Left renal cortex interstitium (tissue), 4 donors: Measurements from ENCODE around the gene SNRNP70. TPM values are rescaled to one million over a fixed set of nuclear protein-coding genes. Genes with fewer than 3 reads are reported as not detected.
"Not testable (repeated sequence)": the region's sequence is repeated elsewhere in the genome, so short reads cannot be mapped to it uniquely, and the experiment has no call there.

Experiments
- DNase-seq, 4 donors: peaks; one replicate each; pipeline ENCODE4 v3.0.0-alpha.2; 2013; ENCODE audit warnings: low read depth in 4 of 4, low spot score in 2 of 4, missing footprints in 1 of 4
- polyA plus RNA-seq, 4 donors: library from polyadenylated mRNA; unstranded; fragments of 120-200 nt; gene quantifications; one replicate each; pipeline ENCODE4 v1.2.1, GENCODE V29; 2013; ENCODE audit not compliant: insufficient read length in 4 of 4

The SNRNP70 gene
- polyA plus RNA-seq, 4 donors, result 260 to 418 (median 347) TPM

GRCh38 chr19:49141352-49141751, 56.1 kb downstream of the SNRNP70 start:
- no peak for DNase-seq

GRCh38 chr19:49142866-49143335, 57.6 kb downstream of the SNRNP70 start:
- DNase-seq, result peak in 2 of 4 donors; percentile 88 to 91

GRCh38 chr19:49145573-49146407, 60.5 kb downstream of the SNRNP70 start:
- DNase-seq, result no peak

GRCh38 chr19:49146408-49146770, 61.1 kb downstream of the SNRNP70 start:
- not testable (repeated sequence) for DNase-seq

- no peak for DNase-seq
These were observed 62.9 kb downstream of the SNRNP70 start for GRCh38 chr19:49148044-49148682.

GRCh38 chr19:49148784-49149651, 63.8 kb downstream of the SNRNP70 start:
- peak; percentile 93 to 97 (median 94) for DNase-seq

- peak in 2 of 4 donors; percentile 76 to 91 for DNase-seq
These were observed 64.4 kb downstream of the SNRNP70 start for GRCh38 chr19:49149652-49150105.

- DNase-seq, result peak in 3 of 4 donors; percentile 83 to 89 (median 88)
These were observed 65.1 kb downstream of the SNRNP70 start for GRCh38 chr19:49150106-49150943.

- DNase-seq, result no peak
These were observed 65.6 kb downstream of the SNRNP70 start for GRCh38 chr19:49150944-49151243.

- DNase-seq, result no peak
These were observed 66.2 kb downstream of the SNRNP70 start for GRCh38 chr19:49151267-49152118.

- DNase-seq, result no peak
These were observed 66.9 kb downstream of the SNRNP70 start for GRCh38 chr19:49152119-49152550.

GRCh38 chr19:49153167-49153809, 68.0 kb downstream of the SNRNP70 start:
- DNase-seq, result no peak

- DNase-seq, result no peak
These were observed 69.0 kb downstream of the SNRNP70 start for GRCh38 chr19:49154279-49154678.

- DNase-seq, result peak in 1 of 4 donors; percentile 66
These were observed 70.0 kb downstream of the SNRNP70 start, which contains the start of gene HRC for GRCh38 chr19:49155005-49155819. Gene HRC, minus strand, starts transcription at chr19:49155396. Its CDS starts 159 bp downstream, at chr19:49155237.

- no peak for DNase-seq
These were observed 70.6 kb downstream of the SNRNP70 start for GRCh38 chr19:49155820-49156346.

- peak in 2 of 4 donors; percentile 79 to 87 for DNase-seq
These were observed 72.4 kb downstream of the SNRNP70 start, which contains the start of gene TRPM4 for GRCh38 chr19:49157445-49158224. Gene TRPM4, plus strand, starts transcription at chr19:49157792. Its CDS starts 75 bp downstream, at chr19:49157867.
